Fibroblast of pulmonary artery (primary cell): ENCODE data around the gene NFIX.

Source experiments
- DNase-seq: peaks from one replicate; pipeline ENCODE4 v3.0.0-alpha.2; 2010; ENCODE audit warnings: low read depth
- H3K4me3 ChIP-seq: replicated peaks from 2 replicates; pipeline ENCODE4 v1.5.1; 2011; ENCODE audit warnings: low read depth, mild to moderate bottlenecking, control low read depth, low read length, moderate library complexity
- CTCF ChIP-seq: IDR thresholded peaks from 2 replicates; pipeline ENCODE4 v1.5.1; 2011; ENCODE audit warnings: mild to moderate bottlenecking, control low read depth, low read length, inconsistent platforms; ENCODE audit errors: missing control alignments

Gene NFIX

GRCh38 chr19:13090511-13091231 lies 95.4 kb downstream of the NFIX start:
- DNase-seq: no peak
- no peak for TF ChIP-seq CTCF
- no peak overlapping the region for H3K4me3 ChIP-seq

GRCh38 chr19:13091400-13092157 lies 96.3 kb downstream of the NFIX start:
- TF ChIP-seq CTCF: no peak
- peak; percentile 94 for DNase-seq
- H3K4me3 ChIP-seq: no peak overlapping the region

- no peak for TF ChIP-seq CTCF
- no peak for DNase-seq
- H3K4me3 ChIP-seq: no peak overlapping the region
These were observed 96.9 kb downstream of the NFIX start for GRCh38 chr19:13092158-13092543.

- no peak overlapping the region for H3K4me3 ChIP-seq
- no peak for DNase-seq
- no peak for TF ChIP-seq CTCF
These were observed 97.4 kb downstream of the NFIX start for GRCh38 chr19:13092606-13093235.

- TF ChIP-seq CTCF: peak; percentile 83
- DNase-seq: peak; percentile 87
- no peak overlapping the region for H3K4me3 ChIP-seq
These were observed 98.3 kb downstream of the NFIX start for GRCh38 chr19:13093407-13094105.

- no peak for DNase-seq
- no peak overlapping the region for H3K4me3 ChIP-seq
- TF ChIP-seq CTCF: no peak
These were observed 98.8 kb downstream of the NFIX start for GRCh38 chr19:13094106-13094504.
